22Rv1 (cell line): ENCODE measurements around the gene ADAMTS10.

Source experiments
- CTCF ChIP-seq: fragments of 450-650 bp; IDR thresholded peaks from 2 replicates; pipeline ENCODE4 v1.5.1; 2017; ENCODE audit warnings: mild to moderate bottlenecking
- ZFX ChIP-seq: fragments of 450-650 bp; IDR thresholded peaks from 2 replicates; pipeline ENCODE4 v1.6.1; 2017; ENCODE audit warnings: antibody characterized with exemption, borderline replicate concordance

- no peak for TF ChIP-seq CTCF
- TF ChIP-seq ZFX = no peak
Observed at GRCh38 chr19:8576273-8576993, 34.1 kb downstream of the ADAMTS10 start.
